PC-9 (cell line): ENCODE results near the gene RNF126.

Experiments
- EZH2 ChIP-seq: fragments of 200-600 bp; sonication (generic); IDR thresholded peaks from 2 replicates; pipeline ENCODE4 v1.8.0; 2017; ENCODE audit warnings: antibody characterized with exemption, low read depth
- TF ChIP-seq, protein P1 (sequence below): fragments of 200-600 bp; sonication (generic); conservative IDR thresholded peaks from 2 replicates; pipeline ENCODE4 v1.6.1; 2017; ENCODE audit warnings: mixed run types, antibody characterized with exemption, mild to moderate bottlenecking, moderate library complexity

DNA sequence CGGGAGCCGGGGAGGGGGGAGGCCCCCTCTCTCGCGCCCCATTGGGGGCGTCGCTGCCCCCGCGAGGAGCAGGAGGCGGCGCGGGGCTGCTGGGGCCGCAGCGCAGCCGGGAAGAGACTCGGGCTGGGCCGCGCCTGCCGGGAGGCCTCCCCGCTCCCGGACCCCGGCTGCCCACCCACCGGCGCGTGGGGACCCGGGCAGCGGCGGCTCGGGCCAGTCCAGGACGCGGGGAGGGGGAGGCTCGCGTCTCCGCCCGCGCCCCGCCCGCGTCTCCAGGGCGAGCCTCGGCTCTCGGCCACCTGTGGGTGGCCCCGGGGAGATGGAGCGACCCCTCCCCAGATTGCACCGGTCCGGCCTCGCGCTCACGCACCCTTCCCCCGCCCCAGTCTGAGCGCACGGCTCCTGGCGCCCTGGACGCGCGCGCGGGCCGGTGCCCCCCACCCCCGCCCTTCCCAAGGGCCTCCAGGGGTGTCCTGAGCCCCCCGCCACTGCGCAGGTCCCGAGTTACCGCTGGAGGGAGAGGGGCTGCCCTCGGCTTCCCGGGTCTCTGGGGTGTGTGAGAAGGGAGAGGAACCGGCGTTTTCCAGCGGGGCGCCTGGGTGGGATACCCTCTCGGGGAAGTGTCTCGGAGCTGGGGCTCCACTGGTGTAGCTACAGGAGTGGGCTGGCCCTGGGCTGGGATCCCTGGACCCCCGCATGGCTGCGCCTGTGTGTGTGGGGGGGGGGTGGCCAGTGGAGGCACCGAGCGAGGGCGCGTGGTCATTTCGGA lies 46.4 kb upstream of the RNF126 start:
- no peak for TF ChIP-seq EZH2
- TF ChIP-seq, protein P1, sequence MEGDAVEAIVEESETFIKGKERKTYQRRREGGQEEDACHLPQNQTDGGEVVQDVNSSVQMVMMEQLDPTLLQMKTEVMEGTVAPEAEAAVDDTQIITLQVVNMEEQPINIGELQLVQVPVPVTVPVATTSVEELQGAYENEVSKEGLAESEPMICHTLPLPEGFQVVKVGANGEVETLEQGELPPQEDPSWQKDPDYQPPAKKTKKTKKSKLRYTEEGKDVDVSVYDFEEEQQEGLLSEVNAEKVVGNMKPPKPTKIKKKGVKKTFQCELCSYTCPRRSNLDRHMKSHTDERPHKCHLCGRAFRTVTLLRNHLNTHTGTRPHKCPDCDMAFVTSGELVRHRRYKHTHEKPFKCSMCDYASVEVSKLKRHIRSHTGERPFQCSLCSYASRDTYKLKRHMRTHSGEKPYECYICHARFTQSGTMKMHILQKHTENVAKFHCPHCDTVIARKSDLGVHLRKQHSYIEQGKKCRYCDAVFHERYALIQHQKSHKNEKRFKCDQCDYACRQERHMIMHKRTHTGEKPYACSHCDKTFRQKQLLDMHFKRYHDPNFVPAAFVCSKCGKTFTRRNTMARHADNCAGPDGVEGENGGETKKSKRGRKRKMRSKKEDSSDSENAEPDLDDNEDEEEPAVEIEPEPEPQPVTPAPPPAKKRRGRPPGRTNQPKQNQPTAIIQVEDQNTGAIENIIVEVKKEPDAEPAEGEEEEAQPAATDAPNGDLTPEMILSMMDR = no peak
